Measurements from ENCODE around the gene RABGGTA.

RABGGTA gene

GRCh38 chr14:24271134-24271833 is at the start of gene RABGGTA:
Gene RABGGTA (minus strand): TSS chr14:24271597. CDS start chr14:24271115, 482 bp downstream.
- in situ Hi-C loops (cut with MboI; ENCODE audit: low sequenced_read_pairs), result no loop called here

GRCh38 chr14:24317141-24317928 is 45.9 kb upstream of the RABGGTA start:
- H3K36me3 ChIP-seq (replicated peaks), result no peaks in the 10 kb centered on the region
- H3K27me3 ChIP-seq (ENCODE audit: low read depth), result no peaks in the 10 kb centered on the region
- no peak for DNase-seq (ENCODE audit: low spot score in 2 of 2)
- no peak overlapping the region for H3K4me3 ChIP-seq
- H3K4me1 ChIP-seq, result no peaks in the 10 kb centered on the region
- H3K9me3 ChIP-seq, result no peaks in the 10 kb centered on the region
- in situ Hi-C loops (cut with MboI; ENCODE audit: low sequenced_read_pairs), result no loop called here

More at GRCh38 chr14:24271134-24271833, at the start of gene RABGGTA:
- Histone ChIP-seq H3K4me3 (peak within 1 kb of the TSS; percentile 75), H3K4me1 (peaks cover 7% of the 10 kb centered on the region), H3K27me3 (ENCODE audit: low read depth) (no peaks in the 10 kb centered on the region), H3K36me3 (replicated peaks) (no peaks in the 10 kb centered on the region), H3K9me3 (no peaks in the 10 kb centered on the region)
- DNase-seq (ENCODE audit: low spot score in 2 of 2), result peak; percentile 81 to 94

GRCh38 chr14:24316597-24316950 is 45.2 kb upstream of the RABGGTA start:
- H3K36me3 ChIP-seq (replicated peaks), result 0 out of 2 replicates have a peak, but pooled peaks cover 3% of the 10 kb centered on the region
- in situ Hi-C loops (cut with MboI; ENCODE audit: low sequenced_read_pairs), result no loop called here

GRCh38 chr14:24315807-24316596 is 44.6 kb upstream of the RABGGTA start:
- Histone ChIP-seq H3K9me3 (no peaks in the 10 kb centered on the region), H3K4me1 (no peaks in the 10 kb centered on the region), H3K36me3 (replicated peaks) (peaks cover 3% of the 10 kb centered on the region; the same call in 1 of the 2 replicates), H3K27me3 (ENCODE audit: low read depth) (no peaks in the 10 kb centered on the region), H3K4me3 (no peak overlapping the region)
- no peak for DNase-seq (ENCODE audit: low spot score in 2 of 2)
- in situ Hi-C loops (cut with MboI; ENCODE audit: low sequenced_read_pairs), result no loop called here

More at GRCh38 chr14:24316597-24316950, 45.2 kb upstream of the RABGGTA start:
- Histone ChIP-seq H3K27me3 (ENCODE audit: low read depth) (no peaks in the 10 kb centered on the region), H3K9me3 (no peaks in the 10 kb centered on the region), H3K4me3 (no peak overlapping the region), H3K4me1 (no peaks in the 10 kb centered on the region)
- DNase-seq (ENCODE audit: low spot score in 2 of 2), result no peak

GRCh38 chr14:24315243-24315806 is 43.9 kb upstream of the RABGGTA start:
- no peaks in the 10 kb centered on the region for H3K9me3 ChIP-seq
- no peak overlapping the region for H3K4me3 ChIP-seq
- in situ Hi-C loops (cut with MboI; ENCODE audit: low sequenced_read_pairs), result no loop called here
- H3K27me3 ChIP-seq (ENCODE audit: low read depth), result no peaks in the 10 kb centered on the region
- H3K36me3 ChIP-seq (replicated peaks), result peaks cover 3% of the 10 kb centered on the region; the same call in 1 of the 2 replicates
- H3K4me1 ChIP-seq, result no peaks in the 10 kb centered on the region
- DNase-seq (ENCODE audit: low spot score in 2 of 2), result no peak

- H3K27me3 ChIP-seq (ENCODE audit: low read depth), result no peaks in the 10 kb centered on the region
- H3K36me3 ChIP-seq (replicated peaks), result peaks cover 3% of the 10 kb centered on the region
- in situ Hi-C loops (cut with MboI; ENCODE audit: low sequenced_read_pairs), result no loop called here
- no peak overlapping the region for H3K4me3 ChIP-seq
- no peak for DNase-seq (ENCODE audit: low spot score in 2 of 2)
- no peaks in the 10 kb centered on the region for H3K4me1 ChIP-seq
- H3K9me3 ChIP-seq, result no peaks in the 10 kb centered on the region
Measured at GRCh38 chr14:24314377-24315193, 43.2 kb upstream of the RABGGTA start.

- Histone ChIP-seq H3K36me3 (replicated peaks) (peaks cover 8% of the 10 kb centered on the region), H3K4me3 (no peak overlapping the region), H3K27me3 (ENCODE audit: low read depth) (no peaks in the 10 kb centered on the region), H3K4me1 (no peaks in the 10 kb centered on the region), H3K9me3 (no peaks in the 10 kb centered on the region)
- in situ Hi-C loops (cut with MboI; ENCODE audit: low sequenced_read_pairs), result no loop called here
- no peak for DNase-seq (ENCODE audit: low spot score in 2 of 2)
Measured at GRCh38 chr14:24313913-24314312, 42.5 kb upstream of the RABGGTA start.

- DNase-seq (ENCODE audit: low spot score in 2 of 2), result no peak
- no peaks in the 10 kb centered on the region for H3K27me3 ChIP-seq (ENCODE audit: low read depth)
- peaks cover 15% of the 10 kb centered on the region for H3K36me3 ChIP-seq (replicated peaks)
- H3K4me3 ChIP-seq, result no peak overlapping the region
- H3K9me3 ChIP-seq, result no peaks in the 10 kb centered on the region
- in situ Hi-C loops (cut with MboI; ENCODE audit: low sequenced_read_pairs), result no loop called here
- no peaks in the 10 kb centered on the region for H3K4me1 ChIP-seq
Measured at GRCh38 chr14:24312736-24313507, 41.5 kb upstream of the RABGGTA start.

GRCh38 chr14:24311837-24312615 is 40.6 kb upstream of the RABGGTA start:
- H3K36me3 ChIP-seq (replicated peaks), result peaks cover 15% of the 10 kb centered on the region
- H3K27me3 ChIP-seq (ENCODE audit: low read depth), result no peaks in the 10 kb centered on the region
- in situ Hi-C loops (cut with MboI; ENCODE audit: low sequenced_read_pairs), result no loop called here
- no peaks in the 10 kb centered on the region for H3K4me1 ChIP-seq
- H3K4me3 ChIP-seq, result no peak overlapping the region
- no peak for DNase-seq (ENCODE audit: low spot score in 2 of 2)
- no peaks in the 10 kb centered on the region for H3K9me3 ChIP-seq

- H3K4me1 ChIP-seq, result no peaks in the 10 kb centered on the region
- H3K36me3 ChIP-seq (replicated peaks), result peaks cover 23% of the 10 kb centered on the region
- H3K9me3 ChIP-seq, result no peaks in the 10 kb centered on the region
- no peak within 1 kb of the TSS for H3K4me3 ChIP-seq
- in situ Hi-C loops (cut with MboI; ENCODE audit: low sequenced_read_pairs), result no loop called here
- no peaks in the 10 kb centered on the region for H3K27me3 ChIP-seq (ENCODE audit: low read depth)
- DNase-seq (ENCODE audit: low spot score in 2 of 2), result no peak
Measured at GRCh38 chr14:24310646-24311604, 39.5 kb upstream of the RABGGTA start, which contains the start of gene LTB4R. Gene LTB4R (plus strand): TSS chr14:24311502. CDS start chr14:24315652, 4,150 bp downstream.

- Histone ChIP-seq H3K9me3 (no peaks in the 10 kb centered on the region), H3K4me1 (no peaks in the 10 kb centered on the region), H3K4me3 (no peak overlapping the region), H3K36me3 (replicated peaks) (peaks cover 30% of the 10 kb centered on the region), H3K27me3 (ENCODE audit: low read depth) (no peaks in the 10 kb centered on the region)
- in situ Hi-C loops (cut with MboI; ENCODE audit: low sequenced_read_pairs), result no loop called here
- DNase-seq (ENCODE audit: low spot score in 2 of 2), result no peak
Measured at GRCh38 chr14:24310265-24310645, 38.9 kb upstream of the RABGGTA start.

All from HAP-1 (cell line).